Lower leg skin (tissue), 3 donors: ENCODE data around the gene WNT10A.

Experiments
- CTCF ChIP-seq, 3 donors: fragments of 450-650 bp; IDR thresholded peaks; one replicate each; pipeline ENCODE4 v1.5.1; 2016; ENCODE audit warnings: antibody characterized with exemption in 3 of 3, mild to moderate bottlenecking in 3 of 3, moderate library complexity in 2 of 3
- POLR2A ChIP-seq, 2 donors: fragments of 450-650 bp; IDR thresholded peaks; one replicate each; pipeline ENCODE4 v1.6.1; 2016 to 2017; ENCODE audit warnings: antibody characterized with exemption in 2 of 2, mild to moderate bottlenecking in 1 of 2, moderate library complexity in 1 of 2

DNA sequence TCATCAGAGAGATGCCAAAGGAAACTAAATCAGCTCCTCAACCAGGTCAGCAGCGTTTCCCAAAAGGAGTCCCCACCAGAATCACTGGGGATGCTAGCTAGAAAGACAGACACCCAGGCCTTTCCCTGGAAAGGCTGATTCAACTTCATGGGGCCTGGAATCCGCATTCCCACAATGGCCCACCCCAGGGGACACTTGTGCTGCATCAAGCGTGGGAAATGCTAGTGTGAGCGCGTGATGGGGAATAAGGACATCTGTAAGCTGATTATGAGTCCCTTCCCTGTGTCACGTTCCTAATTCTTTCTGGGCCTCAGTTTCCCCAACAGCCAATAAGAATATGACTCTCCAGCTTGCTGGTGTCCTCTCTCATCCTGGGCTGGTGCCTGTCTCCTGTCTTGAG, 2.2 kb upstream of the WNT10A start:
- TF ChIP-seq CTCF (IDR thresholded peaks at IDR 0.05) (no peak), POLR2A (IDR thresholded peaks at IDR 0.05) (no peak)
